HepG2 (cell line): ENCODE data around the gene LY6G5B. TPM values are rescaled to one million over a fixed set of nuclear protein-coding genes. Genes with fewer than 3 reads are reported as not detected.

ENCODE experiments used
- CENPBD1 ChIP-seq: sonication (generic); formaldehyde crosslinking; IDR thresholded peaks from 2 replicates; pipeline ENCODE4 v1.8.0; 2022; ENCODE audit warnings: missing genetic modification reagents, low read depth, mild to moderate bottlenecking, borderline replicate concordance
- CHD2 ChIP-seq: IDR thresholded peaks from 2 replicates; pipeline ENCODE4 v1.6.1; 2011; ENCODE audit warnings: low read depth, low read length, improper control_type of control experiment
- EED ChIP-seq: sonication (generic); formaldehyde crosslinking; IDR thresholded peaks from 2 replicates; pipeline ENCODE4 v1.5.0; 2020; ENCODE audit warnings: mild to moderate bottlenecking, missing genetic modification reagents
- ETV5 ChIP-seq: IDR thresholded peaks from 2 replicates; pipeline ENCODE4 v1.6.1; 2018; ENCODE audit warnings: missing biosample characterization, missing genetic modification reagents, inconsistent platforms, borderline replicate concordance
- FOXO1 ChIP-seq: sonication (generic); formaldehyde crosslinking; IDR thresholded peaks from 2 replicates; pipeline ENCODE4 v1.4.0; 2020; ENCODE audit warnings: missing genetic modification reagents
- GFI1 ChIP-seq: sonication (generic); formaldehyde crosslinking; IDR thresholded peaks from 2 replicates; pipeline ENCODE4 v1.5.0; 2020; ENCODE audit warnings: missing genetic modification reagents, mild to moderate bottlenecking, borderline replicate concordance
- KDM3A ChIP-seq: IDR thresholded peaks from 2 replicates; pipeline ENCODE4 v1.6.1; 2018; ENCODE audit warnings: low read depth, missing compliant biosample characterization
- MNT ChIP-seq: fragments of 450-650 bp; IDR thresholded peaks from 2 replicates; pipeline ENCODE4 v1.6.1; 2016
- MTF1 ChIP-seq: sonication (generic); formaldehyde crosslinking; IDR thresholded peaks from 2 replicates; pipeline ENCODE4 v1.5.0; 2020; ENCODE audit warnings: missing genetic modification reagents
- NCOA2 ChIP-seq: sonication (generic); formaldehyde crosslinking; IDR thresholded peaks from 2 replicates; pipeline ENCODE4 v1.8.0; 2022; ENCODE audit warnings: inconsistent platforms
- NCOA5 ChIP-seq: sonication (generic); formaldehyde crosslinking; IDR thresholded peaks from 2 replicates; pipeline ENCODE4 v1.4.0; 2020; ENCODE audit warnings: missing genetic modification reagents
- NFE2L2 ChIP-seq: fragments of 150-350 bp; IDR thresholded peaks from 2 replicates; pipeline ENCODE4 v1.6.1; 2014; ENCODE audit warnings: low read length
- SKI ChIP-seq: fragments of 450-650 bp; IDR thresholded peaks from one replicate; pipeline ENCODE4 v1.6.1; 2018; ENCODE audit warnings: mild to moderate bottlenecking; ENCODE audit not compliant: partially characterized antibody
- SNAI1 ChIP-seq: sonication (generic); formaldehyde crosslinking; IDR thresholded peaks from 2 replicates; pipeline ENCODE4 v1.5.0; 2020; ENCODE audit warnings: mild to moderate bottlenecking, missing genetic modification reagents, borderline replicate concordance
- TAF15 ChIP-seq: fragments of 200-400 bp; formaldehyde crosslinking; IDR thresholded peaks from one replicate; pipeline ENCODE4 v1.6.1; 2018; ENCODE audit warnings: mild to moderate bottlenecking, low read depth, low read length; ENCODE audit not compliant: poor library complexity, severe bottlenecking
- YEATS4 ChIP-seq: sonication (generic); formaldehyde crosslinking; IDR thresholded peaks from 2 replicates; pipeline ENCODE4 v1.4.0; 2020; ENCODE audit warnings: missing genetic modification reagents, borderline replicate concordance
- YY1 ChIP-seq: IDR thresholded peaks from 2 replicates; pipeline ENCODE4 v1.6.1; 2011; ENCODE audit warnings: low read length, low read depth, moderate library complexity, mild to moderate bottlenecking; ENCODE audit not compliant: insufficient read depth, insufficient replicate concordance
- ZNF10 ChIP-seq: sonication (generic); formaldehyde crosslinking; IDR thresholded peaks from 2 replicates; pipeline ENCODE4 v1.4.0; 2020; ENCODE audit warnings: mild to moderate bottlenecking, low read depth, missing genetic modification reagents, borderline replicate concordance
- ZNF558 ChIP-seq: sonication (generic); formaldehyde crosslinking; IDR thresholded peaks from 2 replicates; pipeline ENCODE4 v1.9.0; 2022; ENCODE audit warnings: mild to moderate bottlenecking, missing genetic modification reagents, borderline replicate concordance
- ZNF569 ChIP-seq: sonication (generic); formaldehyde crosslinking; IDR thresholded peaks from 2 replicates; pipeline ENCODE4 v1.5.0; 2020; ENCODE audit warnings: mild to moderate bottlenecking, missing genetic modification reagents, moderate library complexity, borderline replicate concordance
- ZNF713 ChIP-seq: sonication (generic); formaldehyde crosslinking; IDR thresholded peaks from 2 replicates; pipeline ENCODE4 v1.4.0; 2020; ENCODE audit warnings: mild to moderate bottlenecking, missing genetic modification reagents
- ZNF775 ChIP-seq: sonication (generic); formaldehyde crosslinking; IDR thresholded peaks from 2 replicates; pipeline ENCODE4 v1.4.0; 2020; ENCODE audit warnings: missing genetic modification reagents, mild to moderate bottlenecking, moderate library complexity, borderline replicate concordance
- polyA plus RNA-seq, 8 experiments: library from polyadenylated mRNA; depleted of rRNA in 3 of 8; stranded (reverse) in 7 of 8; unstranded in 1 of 8; fragments of >200 nt; fragmentation: Illumina TruSeq in 4 of 8; extraction: Trizol in 4 of 8; gene quantifications; 2 replicates each; pipeline versions ENCODE4 v1.2.1 to v1.2.3, GENCODE V29; 2011 to 2016; ENCODE audit warnings: low read depth in 4 of 8, missing spikeins in 1 of 8, mixed read lengths in 1 of 8; ENCODE audit not compliant: insufficient read depth in 1 of 8
- total RNA-seq, 5 experiments: library from RNA; depleted of rRNA; stranded (reverse); fragments of >200 nt; fragmentation: Illumina TruSeq; extraction: Trizol; gene quantifications; 2 replicates each; pipeline ENCODE4 v1.2.3, GENCODE V29; 2016; ENCODE audit warnings: low read depth in 1 of 5
- TF ChIP-seq, protein P1 (sequence below): sonication (generic); formaldehyde crosslinking; IDR thresholded peaks from 2 replicates; pipeline ENCODE4 v1.9.0; 2022; ENCODE audit warnings: low read depth, missing genetic modification reagents
- TF ChIP-seq, protein P2 (sequence below): sonication (generic); formaldehyde crosslinking; IDR thresholded peaks from 2 replicates; pipeline ENCODE4 v1.4.0; 2020; ENCODE audit warnings: missing genetic modification reagents

Gene LY6G5B
- total and polyA plus RNA-seq, 2 of the 13 experiments (the other 11 are each of a cell fraction or from before 2014, with no cell fraction given): 7.8 to 15.7 TPM

DNA sequence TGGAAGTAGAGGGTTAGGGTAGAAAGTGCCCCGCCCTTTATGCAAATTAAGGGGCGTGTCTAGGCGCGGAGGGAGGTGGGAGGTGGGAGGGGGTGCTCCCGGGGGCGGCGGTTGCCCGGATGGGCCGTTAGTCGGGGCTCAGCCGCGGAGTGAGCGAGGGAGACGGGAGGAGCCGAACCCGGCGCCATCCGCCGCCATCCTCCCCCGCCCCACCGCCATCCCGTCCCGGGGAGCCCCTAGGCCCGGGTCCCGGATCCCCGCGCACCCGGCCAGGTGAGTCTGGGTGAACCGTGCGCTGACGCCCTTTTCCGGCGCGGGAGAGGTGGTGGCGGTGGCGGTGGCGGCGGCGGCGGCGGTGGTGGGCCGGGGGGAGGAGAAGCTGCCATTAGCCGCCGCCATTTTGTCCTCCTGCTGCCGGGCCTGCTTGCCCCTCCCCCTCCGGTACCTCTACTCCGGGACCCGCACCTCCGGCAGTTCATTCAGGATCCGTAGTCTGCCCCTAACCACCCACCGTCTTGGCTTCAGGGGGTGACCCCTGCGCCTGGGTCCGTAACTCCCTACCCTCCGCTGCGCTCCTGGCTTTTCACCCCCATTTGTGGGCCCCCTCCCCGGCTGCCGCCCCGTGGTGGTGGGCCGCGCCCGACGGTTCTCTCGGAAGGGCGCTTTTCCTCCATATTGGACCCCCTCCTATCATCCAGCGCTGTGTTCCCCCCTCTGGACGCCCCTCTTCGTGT, 49.0 kb upstream of the LY6G5B start, which contains the start of gene PRRC2A (continued):
- TF ChIP-seq CHD2 (no peak; the same call in 1 of the 2 replicates), NCOA5 (CRISPR knock-in tag) (no peak), ZNF569 (no peak), ZNF10 (CRISPR knock-in tag) (no peak), MTF1 (CRISPR knock-in tag) (no peak), NCOA2 (CRISPR knock-in tag) (no peak), SKI (peak; percentile 45), ETV5 (CRISPR knock-in tag) (no peak), CENPBD1 (CRISPR knock-in tag) (peak; percentile 86; the same call in 1 of the 2 replicates), ZNF558 (CRISPR knock-in tag) (peak; percentile 91), ZNF775 (CRISPR knock-in tag) (no peak; the same call in 1 of the 2 replicates), TAF15 (no peak), NFE2L2 (no peak), YY1 (peak; percentile 96), FOXO1 (CRISPR knock-in tag) (no peak; the same call in 1 of the 2 replicates), YEATS4 (peak; percentile 48; the same call in 1 of the 2 replicates), EED (CRISPR knock-in tag) (peak; percentile 94), ZNF713 (0 out of 2 replicates have a peak, but pooled peaks have one; percentile 32), GFI1 (no peak; the same call in 1 of the 2 replicates), MNT (no peak), SNAI1 (CRISPR knock-in tag) (peak; percentile 83; the same call in 1 of the 2 replicates), KDM3A (CRISPR knock-in tag) (peak; percentile 29; the same call in 1 of the 2 replicates)
- TF ChIP-seq, protein P1, sequence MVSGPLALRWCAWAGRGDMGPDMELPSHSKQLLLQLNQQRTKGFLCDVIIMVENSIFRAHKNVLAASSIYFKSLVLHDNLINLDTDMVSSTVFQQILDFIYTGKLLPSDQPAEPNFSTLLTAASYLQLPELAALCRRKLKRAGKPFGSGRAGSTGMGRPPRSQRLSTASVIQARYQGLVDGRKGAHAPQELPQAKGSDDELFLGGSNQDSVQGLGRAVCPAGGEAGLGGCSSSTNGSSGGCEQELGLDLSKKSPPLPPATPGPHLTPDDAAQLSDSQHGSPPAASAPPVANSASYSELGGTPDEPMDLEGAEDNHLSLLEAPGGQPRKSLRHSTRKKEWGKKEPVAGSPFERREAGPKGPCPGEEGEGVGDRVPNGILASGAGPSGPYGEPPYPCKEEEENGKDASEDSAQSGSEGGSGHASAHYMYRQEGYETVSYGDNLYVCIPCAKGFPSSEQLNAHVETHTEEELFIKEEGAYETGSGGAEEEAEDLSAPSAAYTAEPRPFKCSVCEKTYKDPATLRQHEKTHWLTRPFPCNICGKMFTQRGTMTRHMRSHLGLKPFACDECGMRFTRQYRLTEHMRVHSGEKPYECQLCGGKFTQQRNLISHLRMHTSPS: no peak
- TF ChIP-seq, protein P2, sequence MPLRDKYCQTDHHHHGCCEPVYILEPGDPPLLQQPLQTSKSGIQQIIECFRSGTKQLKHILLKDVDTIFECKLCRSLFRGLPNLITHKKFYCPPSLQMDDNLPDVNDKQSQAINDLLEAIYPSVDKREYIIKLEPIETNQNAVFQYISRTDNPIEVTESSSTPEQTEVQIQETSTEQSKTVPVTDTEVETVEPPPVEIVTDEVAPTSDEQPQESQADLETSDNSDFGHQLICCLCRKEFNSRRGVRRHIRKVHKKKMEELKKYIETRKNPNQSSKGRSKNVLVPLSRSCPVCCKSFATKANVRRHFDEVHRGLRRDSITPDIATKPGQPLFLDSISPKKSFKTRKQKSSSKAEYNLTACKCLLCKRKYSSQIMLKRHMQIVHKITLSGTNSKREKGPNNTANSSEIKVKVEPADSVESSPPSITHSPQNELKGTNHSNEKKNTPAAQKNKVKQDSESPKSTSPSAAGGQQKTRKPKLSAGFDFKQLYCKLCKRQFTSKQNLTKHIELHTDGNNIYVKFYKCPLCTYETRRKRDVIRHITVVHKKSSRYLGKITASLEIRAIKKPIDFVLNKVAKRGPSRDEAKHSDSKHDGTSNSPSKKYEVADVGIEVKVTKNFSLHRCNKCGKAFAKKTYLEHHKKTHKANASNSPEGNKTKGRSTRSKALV (CRISPR knock-in tag): no peak
